DOHH2 (cell line): ENCODE results near the gene CCDC7.

Source experiments
- H3F3A ChIP-seq: fragments of 200-600 bp; sonication (generic), shearing (Covaris generic); 2 replicates; pipeline ENCODE4 v1.6.0; 2016; ENCODE audit warnings: antibody characterized with exemption, mild to moderate bottlenecking; ENCODE audit not compliant: control insufficient read depth, insufficient read depth
- H3K27ac ChIP-seq: fragments of 200-600 bp; sonication (generic); 2 replicates; pipeline ENCODE4 v1.5.1; 2014; ENCODE audit warnings: low read depth, mild to moderate bottlenecking, low read length, moderate library complexity
- H3K27me3 ChIP-seq: fragments of 200-600 bp; sonication (generic); 2 replicates; pipeline ENCODE4 v1.6.1; 2014; ENCODE audit warnings: mild to moderate bottlenecking, low read length, mixed read lengths; ENCODE audit not compliant: control insufficient read depth
- H3K36me3 ChIP-seq: fragments of 200-600 bp; sonication (generic); 2 replicates; pipeline ENCODE4 v1.6.1; 2014; ENCODE audit warnings: mild to moderate bottlenecking, low read length, moderate library complexity, mixed read lengths; ENCODE audit not compliant: control insufficient read depth
- H3K4me1 ChIP-seq: fragments of 200-600 bp; sonication (generic); 2 replicates; pipeline ENCODE4 v1.6.1; 2014; ENCODE audit warnings: mild to moderate bottlenecking, low read length, mixed read lengths; ENCODE audit not compliant: control insufficient read depth
- H3K4me2 ChIP-seq: fragments of 200-600 bp; sonication (generic); 2 replicates; pipeline ENCODE4 v1.6.0; 2014; ENCODE audit warnings: mild to moderate bottlenecking, low read length, moderate library complexity
- H3K4me3 ChIP-seq: fragments of 200-600 bp; sonication (generic); 2 replicates; pipeline ENCODE4 v1.5.1; 2014; ENCODE audit warnings: mild to moderate bottlenecking, low read length, mixed read lengths
- H3K79me2 ChIP-seq: fragments of 200-600 bp; sonication (generic); 2 replicates; pipeline ENCODE4 v1.6.1; 2014; ENCODE audit warnings: mild to moderate bottlenecking, low read length, mixed read lengths; ENCODE audit not compliant: control insufficient read depth
- H3K9me2 ChIP-seq: fragments of 200-600 bp; sonication (generic); replicated peaks from 2 replicates; pipeline ENCODE4 v1.6.1; 2014; ENCODE audit warnings: mild to moderate bottlenecking, low read length, mixed read lengths; ENCODE audit not compliant: control insufficient read depth
- H3K9me3 ChIP-seq: fragments of 200-600 bp; sonication (generic); 2 replicates; pipeline ENCODE4 v1.6.1; 2014; ENCODE audit warnings: antibody characterized with exemption, low read length, mixed read lengths; ENCODE audit not compliant: control insufficient read depth, insufficient read depth
- H4K20me1 ChIP-seq: fragments of 200-600 bp; sonication (generic); 2 replicates; pipeline ENCODE4 v1.6.0; 2014; ENCODE audit warnings: low read depth, mild to moderate bottlenecking, antibody characterized with exemption, low read length, moderate library complexity; ENCODE audit not compliant: control insufficient read depth, insufficient read depth
- CTCF ChIP-seq: fragments of 200-600 bp; sonication (generic); IDR thresholded peaks from one replicate; pipeline ENCODE4 v1.5.1; 2014; ENCODE audit warnings: antibody characterized with exemption, mild to moderate bottlenecking, low read depth, low read length; ENCODE audit not compliant: poor library complexity, severe bottlenecking
- EZH2phosphoT487 ChIP-seq: fragments of 200-600 bp; sonication (generic); IDR thresholded peaks from 2 replicates; pipeline ENCODE4 v1.6.1; 2017; ENCODE audit warnings: borderline replicate concordance, mild to moderate bottlenecking, antibody characterized with exemption, low read length, moderate library complexity, mixed read lengths

CCDC7 gene

GRCh38 chr10:32616438-32616837 lies 170.5 kb downstream of the CCDC7 start:
- no peaks in the 10 kb centered on the region for H3K79me2 ChIP-seq
- H3K27ac ChIP-seq = no peak overlapping the region
- no peaks in the 10 kb centered on the region for H3K9me3 ChIP-seq
- H4K20me1 ChIP-seq = no peaks in the 10 kb centered on the region
- H3K36me3 ChIP-seq = no peaks in the 10 kb centered on the region
- no peaks in the 10 kb centered on the region for H3F3A ChIP-seq
- H3K4me3 ChIP-seq = no peak overlapping the region
- TF ChIP-seq EZH2phosphoT487 (no peak), CTCF (no peak)
- H3K27me3 ChIP-seq = no peaks in the 10 kb centered on the region
- H3K4me1 ChIP-seq = no peaks in the 10 kb centered on the region
- H3K4me2 ChIP-seq = no peak overlapping the region
- H3K9me2 ChIP-seq = no peaks in the 10 kb centered on the region

GRCh38 chr10:32618482-32618881 lies 172.5 kb downstream of the CCDC7 start:
- no peaks in the 10 kb centered on the region for H3F3A ChIP-seq
- no peaks in the 10 kb centered on the region for H3K79me2 ChIP-seq

GRCh38 chr10:32621969-32622368 lies 176.0 kb downstream of the CCDC7 start:
- no peak overlapping the region for H3K27ac ChIP-seq
- H3K79me2 ChIP-seq = no peaks in the 10 kb centered on the region
- no peak overlapping the region for H3K4me2 ChIP-seq
- H3F3A ChIP-seq = no peaks in the 10 kb centered on the region
- H3K36me3 ChIP-seq = no peaks in the 10 kb centered on the region
- no peaks in the 10 kb centered on the region for H3K9me2 ChIP-seq
- no peak for TF ChIP-seq CTCF
- no peak for TF ChIP-seq EZH2phosphoT487
- no peaks in the 10 kb centered on the region for H3K4me1 ChIP-seq
- H3K9me3 ChIP-seq = no peaks in the 10 kb centered on the region; the same call in 1 of the 2 replicates
- no peaks in the 10 kb centered on the region for H4K20me1 ChIP-seq
- H3K4me3 ChIP-seq = no peak overlapping the region
- no peaks in the 10 kb centered on the region for H3K27me3 ChIP-seq

More at GRCh38 chr10:32618482-32618881, 172.5 kb downstream of the CCDC7 start:
- Histone ChIP-seq H4K20me1 (no peaks in the 10 kb centered on the region), H3K27ac (no peak overlapping the region), H3K4me2 (no peak overlapping the region), H3K4me3 (no peak overlapping the region), H3K4me1 (no peaks in the 10 kb centered on the region), H3K27me3 (no peaks in the 10 kb centered on the region), H3K9me3 (no peaks in the 10 kb centered on the region), H3K36me3 (no peaks in the 10 kb centered on the region), H3K9me2 (no peaks in the 10 kb centered on the region)
- no peak for TF ChIP-seq CTCF
- no peak for TF ChIP-seq EZH2phosphoT487
